Measurements from ENCODE around the gene MICALL2. TPM values are rescaled to one million over a fixed set of nuclear protein-coding genes. Genes with fewer than 3 reads are reported as not detected.

The MICALL2 gene
- total and polyA plus RNA-seq, 3 donors from 2014 or later: 13.4 to 39.4 (median 29.4) TPM

GRCh38 chr7:1402110-1402790 is 57.0 kb downstream of the MICALL2 start:
- no peak for DNase-seq
- no peak overlapping the region for H3K27ac ChIP-seq
- TF ChIP-seq, protein P1, sequence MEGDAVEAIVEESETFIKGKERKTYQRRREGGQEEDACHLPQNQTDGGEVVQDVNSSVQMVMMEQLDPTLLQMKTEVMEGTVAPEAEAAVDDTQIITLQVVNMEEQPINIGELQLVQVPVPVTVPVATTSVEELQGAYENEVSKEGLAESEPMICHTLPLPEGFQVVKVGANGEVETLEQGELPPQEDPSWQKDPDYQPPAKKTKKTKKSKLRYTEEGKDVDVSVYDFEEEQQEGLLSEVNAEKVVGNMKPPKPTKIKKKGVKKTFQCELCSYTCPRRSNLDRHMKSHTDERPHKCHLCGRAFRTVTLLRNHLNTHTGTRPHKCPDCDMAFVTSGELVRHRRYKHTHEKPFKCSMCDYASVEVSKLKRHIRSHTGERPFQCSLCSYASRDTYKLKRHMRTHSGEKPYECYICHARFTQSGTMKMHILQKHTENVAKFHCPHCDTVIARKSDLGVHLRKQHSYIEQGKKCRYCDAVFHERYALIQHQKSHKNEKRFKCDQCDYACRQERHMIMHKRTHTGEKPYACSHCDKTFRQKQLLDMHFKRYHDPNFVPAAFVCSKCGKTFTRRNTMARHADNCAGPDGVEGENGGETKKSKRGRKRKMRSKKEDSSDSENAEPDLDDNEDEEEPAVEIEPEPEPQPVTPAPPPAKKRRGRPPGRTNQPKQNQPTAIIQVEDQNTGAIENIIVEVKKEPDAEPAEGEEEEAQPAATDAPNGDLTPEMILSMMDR (IDR thresholded peaks at IDR 0.05): no peak
- no peak for TF ChIP-seq POLR2A (IDR thresholded peaks at IDR 0.05)
- no peaks in the 10 kb centered on the region for H3K4me1 ChIP-seq
- no peaks in the 10 kb centered on the region for H3K27me3 ChIP-seq
- no peaks in the 10 kb centered on the region for H3K9me3 ChIP-seq
- H3K4me3 ChIP-seq: no peak overlapping the region
- WGBS, 2 donors: 83 to 90% methylated on average over 5 to 12 of the region's 12 CpGs
- intact Hi-C loops (cut with DNase I; ENCODE audit: low total_unique reads): no loop called here
- H3K36me3 ChIP-seq (ENCODE audit: low read depth, missing control alignments): no peaks in the 10 kb centered on the region

- 52 to 56% methylated on average over 17 to 18 of the region's 18 CpGs for WGBS, 2 donors
- Histone ChIP-seq H3K27ac (no peak overlapping the region), H3K4me3 (no peak overlapping the region), H3K27me3 (no peaks in the 10 kb centered on the region), H3K9me3 (no peaks in the 10 kb centered on the region), H3K36me3 (ENCODE audit: low read depth, missing control alignments) (no peaks in the 10 kb centered on the region), H3K4me1 (no peaks in the 10 kb centered on the region)
- no peak for DNase-seq
- intact Hi-C loops (cut with DNase I; ENCODE audit: low total_unique reads): no loop called here
- TF ChIP-seq POLR2A (IDR thresholded peaks at IDR 0.05): no peak
- TF ChIP-seq, protein P1 (IDR thresholded peaks at IDR 0.05): no peak
Observed at GRCh38 chr7:1401011-1401410, 58.3 kb downstream of the MICALL2 start.

DNA sequence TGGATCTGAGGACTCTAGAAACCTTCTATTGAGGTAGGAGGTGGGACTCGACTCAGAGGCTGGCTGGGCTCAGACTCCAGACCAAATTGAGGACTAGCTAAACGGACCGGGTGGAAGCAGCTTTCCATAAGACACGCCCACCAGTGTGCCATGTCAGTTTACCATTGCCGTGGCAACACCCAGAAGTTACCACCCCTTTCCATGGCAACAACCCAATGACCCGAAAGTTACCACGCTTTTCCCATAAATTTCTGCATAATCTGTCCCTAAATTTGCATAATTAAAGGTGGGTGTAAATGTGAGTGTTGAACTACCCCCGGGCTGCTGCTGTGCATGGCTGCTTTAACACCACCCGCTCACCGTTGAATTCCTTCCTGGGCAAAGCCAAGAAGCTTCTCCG is 58.9 kb downstream of the MICALL2 start:
- Histone ChIP-seq H3K4me3 (no peak overlapping the region), H3K27ac (no peak overlapping the region), H3K4me1 (no peaks in the 10 kb centered on the region), H3K27me3 (no peaks in the 10 kb centered on the region), H3K36me3 (ENCODE audit: low read depth, missing control alignments) (no peaks in the 10 kb centered on the region), H3K9me3 (no peaks in the 10 kb centered on the region)
- no peak for TF ChIP-seq POLR2A (IDR thresholded peaks at IDR 0.05)
- TF ChIP-seq, protein P1 (IDR thresholded peaks at IDR 0.05): no peak
- WGBS, 2 donors: 50 to 59% methylated on average over 11 of the region's 11 CpGs
- intact Hi-C loops (cut with DNase I; ENCODE audit: low total_unique reads): no loop called here
- DNase-seq: no peak

- Histone ChIP-seq H3K27ac (no peak overlapping the region), H3K4me1 (no peaks in the 10 kb centered on the region), H3K9me3 (no peaks in the 10 kb centered on the region), H3K27me3 (no peaks in the 10 kb centered on the region), H3K4me3 (no peak overlapping the region), H3K36me3 (ENCODE audit: low read depth, missing control alignments) (no peaks in the 10 kb centered on the region)
- intact Hi-C loops (cut with DNase I; ENCODE audit: low total_unique reads): no loop called here
- no peak for DNase-seq
- TF ChIP-seq POLR2A (IDR thresholded peaks at IDR 0.05): no peak
- TF ChIP-seq, protein P1 (IDR thresholded peaks at IDR 0.05): no peak
- WGBS, 2 donors: 85 to 89% methylated on average over 12 of the region's 12 CpGs
Observed at GRCh38 chr7:1397491-1398327, 61.6 kb downstream of the MICALL2 start.

Measured in testis (tissue), 3 donors.